Mucosa of descending colon (tissue), 3 donors: ENCODE data around the gene FAM131A. TPM values are rescaled to one million over a fixed set of nuclear protein-coding genes. Genes with fewer than 3 reads are reported as not detected.

Experiments
- ATAC-seq: fragments of 200-7000 bp; cut with Tn5 transposase; one replicate; pipeline ENCODE4 v1.9.1; 2020; ENCODE audit warnings: mild to moderate bottlenecking, moderate library complexity
- DNase-seq, 3 donors: peaks; one replicate each; pipeline ENCODE4 v3.0.0-alpha.2; 2020
- H3K36me3 ChIP-seq: fragments of 200-600 bp; one replicate; pipeline ENCODE4 v1.8.0; 2021; ENCODE audit warnings: low read depth, mild to moderate bottlenecking
- H3K4me1 ChIP-seq: fragments of 200-600 bp; one replicate; pipeline ENCODE4 v1.8.0; 2021; ENCODE audit warnings: low read depth, mild to moderate bottlenecking
- H3K4me3 ChIP-seq: fragments of 200-600 bp; one replicate; pipeline ENCODE4 v1.8.0; 2021; ENCODE audit warnings: mild to moderate bottlenecking
- H3K9me3 ChIP-seq: fragments of 200-600 bp; one replicate; pipeline ENCODE4 v1.8.0; 2021; ENCODE audit warnings: mild to moderate bottlenecking
- intact Hi-C, 2 donors: fragments of 100-400 bp; cut with DNase I in 1 of 2; cut with micrococcal nuclease in 1 of 2; formaldehyde crosslinking; loops; one replicate each; pipeline versions ENCODE4 v1.11.0 to v1.11.1; 2022; cut with DNase I, micrococcal nuclease
- long read RNA-seq, 2 donors: library from polyadenylated mRNA; unstranded; transcript quantifications; one replicate each; pipeline ENCODE4 v2.0.0, GENCODE V29; 2019 to 2021
- total RNA-seq, 3 donors: library from RNA; stranded (reverse); fragmentation: NEBNext Ultra II Directional in 2 of 3; extraction: Animal tissue kit (Norgen Biotek cat#: 25700) in 2 of 3; gene quantifications; one replicate each; pipeline versions ENCODE4 v1.2.1 to v1.2.4, GENCODE V29; 2021 to 2023
- TF ChIP-seq, protein P1 (sequence below): fragments of 200-600 bp; IDR thresholded peaks from one replicate; pipeline ENCODE4 v1.8.0; 2022; ENCODE audit warnings: antibody characterized with exemption, mild to moderate bottlenecking
- donor health status: DM: no; HTN: no; CAD: no; lungs with moderate emphysema.
- donor health status: DM: no; HTN: no; CAD: no.
- donor health status: DM: no; HTN: yes; CAD: no.

Gene FAM131A, protein sequence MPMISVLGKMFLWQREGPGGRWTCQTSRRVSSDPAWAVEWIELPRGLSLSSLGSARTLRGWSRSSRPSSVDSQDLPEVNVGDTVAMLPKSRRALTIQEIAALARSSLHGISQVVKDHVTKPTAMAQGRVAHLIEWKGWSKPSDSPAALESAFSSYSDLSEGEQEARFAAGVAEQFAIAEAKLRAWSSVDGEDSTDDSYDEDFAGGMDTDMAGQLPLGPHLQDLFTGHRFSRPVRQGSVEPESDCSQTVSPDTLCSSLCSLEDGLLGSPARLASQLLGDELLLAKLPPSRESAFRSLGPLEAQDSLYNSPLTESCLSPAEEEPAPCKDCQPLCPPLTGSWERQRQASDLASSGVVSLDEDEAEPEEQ
- 10 to 100 TPM; 14.1 to 29.8 (median 16.4) TPM for total RNA-seq
- long read RNA-seq, donor 1, transcript FAM131A-207 (7 exons, 1,335 nt) = major isoform, 16 of 43 reads
- long read RNA-seq, donor 1, transcript FAM131A-202 (6 exons, 2,421 nt) = minor isoform, 10 of 43 reads
- long read RNA-seq, donor 1, partial matches to known transcripts = 10 of 43 reads
- long read RNA-seq, donor 1, other reads (novel, unspliced or antisense) = 6 of 43 reads
- long read RNA-seq, donor 2, partial matches to known transcripts = 1 of 7 reads
- long read RNA-seq, donor 2, other reads (novel, unspliced or antisense) = 2 of 7 reads

DNA sequence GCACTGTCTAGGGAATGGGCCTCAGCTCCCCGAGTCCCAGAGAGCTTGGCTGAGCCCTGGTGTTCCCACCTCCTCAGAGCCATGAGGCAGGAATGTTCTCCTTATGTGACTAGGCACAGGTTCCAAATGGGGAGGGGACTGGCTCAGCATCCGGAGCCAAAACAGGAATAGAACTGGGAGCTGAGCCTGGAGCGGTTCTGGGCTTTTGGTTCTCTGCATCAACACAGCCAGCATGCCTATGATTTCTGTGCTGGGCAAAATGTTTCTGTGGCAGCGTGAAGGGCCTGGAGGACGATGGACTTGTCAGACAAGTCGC lies at the start of gene FAM131A:
FAM131A (plus strand) TSS at position 202 of the 316 bp plus-strand sequence; CDS start at position 233, 31 bp downstream.
- TF ChIP-seq, protein P1, sequence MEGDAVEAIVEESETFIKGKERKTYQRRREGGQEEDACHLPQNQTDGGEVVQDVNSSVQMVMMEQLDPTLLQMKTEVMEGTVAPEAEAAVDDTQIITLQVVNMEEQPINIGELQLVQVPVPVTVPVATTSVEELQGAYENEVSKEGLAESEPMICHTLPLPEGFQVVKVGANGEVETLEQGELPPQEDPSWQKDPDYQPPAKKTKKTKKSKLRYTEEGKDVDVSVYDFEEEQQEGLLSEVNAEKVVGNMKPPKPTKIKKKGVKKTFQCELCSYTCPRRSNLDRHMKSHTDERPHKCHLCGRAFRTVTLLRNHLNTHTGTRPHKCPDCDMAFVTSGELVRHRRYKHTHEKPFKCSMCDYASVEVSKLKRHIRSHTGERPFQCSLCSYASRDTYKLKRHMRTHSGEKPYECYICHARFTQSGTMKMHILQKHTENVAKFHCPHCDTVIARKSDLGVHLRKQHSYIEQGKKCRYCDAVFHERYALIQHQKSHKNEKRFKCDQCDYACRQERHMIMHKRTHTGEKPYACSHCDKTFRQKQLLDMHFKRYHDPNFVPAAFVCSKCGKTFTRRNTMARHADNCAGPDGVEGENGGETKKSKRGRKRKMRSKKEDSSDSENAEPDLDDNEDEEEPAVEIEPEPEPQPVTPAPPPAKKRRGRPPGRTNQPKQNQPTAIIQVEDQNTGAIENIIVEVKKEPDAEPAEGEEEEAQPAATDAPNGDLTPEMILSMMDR = no peak
- peaks cover 17% of the 10 kb centered on the region for H3K4me1 ChIP-seq
- DNase-seq (peak in 1 of 3 donors; percentile 42), ATAC-seq (no peak)
- no peaks in the 10 kb centered on the region for H3K9me3 ChIP-seq
- peaks cover 4% of the 10 kb centered on the region for H3K36me3 ChIP-seq
- intact Hi-C loops = no loop called here
- peak within 1 kb of the TSS; percentile 46 for H3K4me3 ChIP-seq

DNA sequence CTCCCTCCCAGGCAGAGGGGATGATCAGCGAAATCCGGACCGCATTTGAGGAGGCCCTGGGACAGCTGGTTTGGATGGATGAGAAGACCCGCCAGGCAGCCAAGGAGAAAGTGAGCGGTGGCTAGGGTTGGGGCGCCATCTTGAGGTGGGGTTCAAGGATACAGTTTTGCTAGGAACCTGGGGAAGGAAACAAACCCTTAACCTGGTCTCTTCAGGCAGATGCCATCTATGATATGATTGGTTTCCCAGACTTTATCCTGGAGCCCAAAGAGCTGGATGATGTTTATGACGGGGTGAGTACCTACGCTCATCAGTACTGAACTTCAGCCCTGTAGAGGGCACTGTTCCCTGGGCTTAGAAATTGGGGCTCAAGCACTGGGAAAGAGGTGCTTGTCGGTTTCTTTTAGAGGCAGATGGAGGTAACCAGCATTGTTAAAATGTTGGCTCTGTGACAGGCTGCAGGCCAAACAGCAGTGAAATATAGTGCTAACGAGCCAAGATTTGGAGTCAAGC lies 47.9 kb upstream of the FAM131A start:
- no peaks in the 10 kb centered on the region for H3K4me1 ChIP-seq
- H3K36me3 ChIP-seq = no peaks in the 10 kb centered on the region
- ATAC-seq (peak; percentile 73), DNase-seq (peak in 2 of 3 donors; percentile 56 to 73)
- intact Hi-C loops = loop anchor here in 1 of 2 donors (10.0 kb wide), 1 partner anchor 395 kb away; no protein-coding TSS in a partner anchor
- TF ChIP-seq, protein P1 = peak; percentile 28
- no peak overlapping the region for H3K4me3 ChIP-seq
- H3K9me3 ChIP-seq = no peaks in the 10 kb centered on the region

DNA sequence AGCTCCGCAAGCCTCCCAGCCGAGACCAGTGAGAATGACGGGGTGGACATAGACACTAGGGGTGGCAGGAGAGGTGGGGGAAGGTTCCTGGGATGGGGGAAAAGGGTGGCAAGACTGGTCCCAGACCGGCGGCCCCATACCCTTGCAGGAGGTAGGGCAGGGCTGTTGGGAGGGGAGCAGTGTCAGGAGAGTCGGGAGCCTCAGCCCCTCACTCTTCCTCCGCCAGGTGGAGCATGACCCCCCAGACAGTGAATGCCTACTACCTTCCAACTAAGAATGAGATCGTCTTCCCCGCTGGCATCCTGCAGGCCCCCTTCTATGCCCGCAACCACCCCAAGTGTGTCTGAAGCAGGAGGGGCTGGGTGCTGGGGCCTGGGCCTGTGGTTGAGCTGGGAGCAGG lies 47.1 kb upstream of the FAM131A start:
- intact Hi-C loops = no loop called here
- ATAC-seq (no peak), DNase-seq (no peak)
- Histone ChIP-seq H3K9me3 (no peaks in the 10 kb centered on the region), H3K36me3 (no peaks in the 10 kb centered on the region), H3K4me1 (no peaks in the 10 kb centered on the region), H3K4me3 (no peak overlapping the region)
- TF ChIP-seq, protein P1 = no peak

DNA sequence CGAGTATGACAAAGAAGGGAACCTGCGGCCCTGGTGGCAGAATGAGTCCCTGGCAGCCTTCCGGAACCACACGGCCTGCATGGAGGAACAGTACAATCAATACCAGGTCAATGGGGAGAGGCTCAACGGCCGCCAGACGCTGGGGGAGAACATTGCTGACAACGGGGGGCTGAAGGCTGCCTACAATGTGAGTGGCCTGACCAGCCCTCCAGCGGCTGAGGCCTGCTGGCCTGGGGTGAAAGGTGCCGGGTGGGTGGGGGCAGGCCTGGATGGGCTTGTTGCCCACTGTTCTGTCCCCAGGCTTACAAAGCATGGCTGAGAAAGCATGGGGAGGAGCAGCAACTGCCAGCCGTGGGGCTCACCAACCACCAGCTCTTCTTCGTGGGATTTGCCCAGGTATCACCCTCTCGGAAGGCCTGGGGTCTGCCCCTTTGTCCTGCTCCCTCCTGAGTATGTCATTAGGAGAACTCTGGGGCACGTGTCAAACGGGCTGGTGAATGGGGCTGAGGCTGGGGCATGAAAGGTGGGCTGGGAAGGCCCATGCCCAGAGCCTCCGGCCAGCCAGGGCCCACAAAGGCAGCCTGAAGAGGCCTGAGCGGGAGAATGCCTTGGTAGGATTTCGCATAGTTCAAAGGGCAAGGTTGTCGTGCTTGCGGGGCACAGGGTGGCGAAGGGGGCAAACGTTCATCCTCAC lies 46.2 kb upstream of the FAM131A start:
- ATAC-seq (no peak), DNase-seq (no peak)
- TF ChIP-seq, protein P1 = no peak

DNA sequence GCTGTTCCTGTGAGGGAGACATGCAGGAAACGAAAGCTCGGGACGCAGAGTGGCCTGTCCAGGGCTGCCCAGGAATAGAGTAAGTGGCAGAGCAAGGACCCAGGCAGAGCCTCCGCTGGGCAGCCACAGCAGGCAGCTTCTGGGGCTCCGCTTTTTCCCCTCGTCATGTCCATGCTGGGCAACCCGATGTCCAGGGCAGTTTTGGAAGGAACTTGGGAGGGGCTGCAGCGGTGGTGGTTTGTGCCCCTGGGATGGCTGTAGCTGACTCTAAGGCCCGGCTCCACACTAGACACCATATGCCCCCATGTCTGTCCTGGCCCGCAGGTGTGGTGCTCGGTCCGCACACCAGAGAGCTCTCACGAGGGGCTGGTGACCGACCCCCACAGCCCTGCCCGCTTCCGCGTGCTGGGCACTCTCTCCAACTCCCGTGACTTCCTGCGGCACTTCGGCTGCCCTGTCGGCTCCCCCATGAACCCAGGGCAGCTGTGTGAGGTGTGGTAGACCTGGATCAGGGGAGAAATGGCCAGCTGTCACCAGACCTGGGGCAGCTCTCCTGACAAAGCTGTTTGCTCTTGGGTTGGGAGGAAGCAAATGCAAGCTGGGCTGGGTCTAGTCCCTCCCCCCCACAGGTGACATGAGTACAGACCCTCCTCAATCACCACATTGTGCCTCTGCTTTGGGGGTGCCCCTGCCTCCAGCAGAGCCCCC lies 45.5 kb upstream of the FAM131A start:
- ATAC-seq (no peak), DNase-seq (no peak)
- H3K4me3 ChIP-seq = no peak overlapping the region
- intact Hi-C loops = no loop called here
- TF ChIP-seq, protein P1 = no peak
- H3K36me3 ChIP-seq = no peaks in the 10 kb centered on the region
- no peaks in the 10 kb centered on the region for H3K9me3 ChIP-seq
- H3K4me1 ChIP-seq = peaks cover under 1% of the 10 kb centered on the region

More for the DNA sequence above, 46.2 kb upstream of the FAM131A start:
- no peaks in the 10 kb centered on the region for H3K9me3 ChIP-seq
- H3K4me1 ChIP-seq = no peaks in the 10 kb centered on the region
- intact Hi-C loops = no loop called here
- H3K4me3 ChIP-seq = no peak overlapping the region
- H3K36me3 ChIP-seq = no peaks in the 10 kb centered on the region
